GM18502 (cell line): ENCODE data around the gene RFTN1.

ENCODE experiments used
- ATAC-seq: cut with Tn5 transposase; IDR thresholded peaks from one replicate; pipeline ENCODE4 v1.9.1; 2021; ENCODE audit warnings: mild to moderate bottlenecking; ENCODE audit not compliant: unreplicated experiment, poor library complexity

The RFTN1 gene

GRCh38 chr3:16488637-16489036, 24.9 kb downstream of the RFTN1 start:
- ATAC-seq = no peak

- ATAC-seq = no peak
Measured at GRCh38 chr3:16487511-16488175, 25.9 kb downstream of the RFTN1 start.

- no peak for ATAC-seq
Measured at GRCh38 chr3:16486951-16487480, 26.5 kb downstream of the RFTN1 start.

- ATAC-seq = no peak
Measured at GRCh38 chr3:16486201-16486600, 27.3 kb downstream of the RFTN1 start.

- ATAC-seq = no peak
Measured at GRCh38 chr3:16485395-16485992, 28.0 kb downstream of the RFTN1 start.

GRCh38 chr3:16484984-16485383, 28.5 kb downstream of the RFTN1 start:
- no peak for ATAC-seq

- ATAC-seq = no peak
Measured at GRCh38 chr3:16484216-16484615, 29.3 kb downstream of the RFTN1 start.

GRCh38 chr3:16482770-16483531, 30.5 kb downstream of the RFTN1 start:
- peak; percentile 81 for ATAC-seq

GRCh38 chr3:16482194-16482769, 31.2 kb downstream of the RFTN1 start:
- no peak for ATAC-seq

- ATAC-seq = no peak
Measured at GRCh38 chr3:16481546-16481897, 32.0 kb downstream of the RFTN1 start.

- ATAC-seq = peak; percentile 43
Measured at GRCh38 chr3:16480861-16481545, 32.5 kb downstream of the RFTN1 start.

- no peak for ATAC-seq
Measured at GRCh38 chr3:16478516-16478915, 35.0 kb downstream of the RFTN1 start.

GRCh38 chr3:16477521-16477920, 36.0 kb downstream of the RFTN1 start:
- no peak for ATAC-seq

- no peak for ATAC-seq
Measured at GRCh38 chr3:16477056-16477455, 36.4 kb downstream of the RFTN1 start.

GRCh38 chr3:16476636-16477035, 36.9 kb downstream of the RFTN1 start:
- no peak for ATAC-seq

- ATAC-seq = no peak
Measured at GRCh38 chr3:16475766-16476165, 37.7 kb downstream of the RFTN1 start.

- ATAC-seq = no peak
Measured at GRCh38 chr3:16474920-16475319, 38.6 kb downstream of the RFTN1 start.

- no peak for ATAC-seq
Measured at GRCh38 chr3:16474216-16474615, 39.3 kb downstream of the RFTN1 start.

GRCh38 chr3:16472593-16472992, 40.9 kb downstream of the RFTN1 start:
- no peak for ATAC-seq

- ATAC-seq = no peak
Measured at GRCh38 chr3:16471897-16472296, 41.6 kb downstream of the RFTN1 start.
